GM12873 (cell line): Measurements from ENCODE around the gene GPR26.

Source experiments
- CTCF ChIP-seq: IDR thresholded peaks from 2 replicates; pipeline ENCODE4 v1.5.1; 2012; ENCODE audit warnings: low read depth, mild to moderate bottlenecking, moderate library complexity, low read length, control low read depth; ENCODE audit not compliant: insufficient read depth; ENCODE audit errors: missing control alignments

GPR26 gene

GRCh38 chr10:123665491-123666286, 466 bp upstream of the GPR26 start:
- no peak for TF ChIP-seq CTCF

GRCh38 chr10:123669886-123670285, 3.7 kb downstream of the GPR26 start:
- no peak for TF ChIP-seq CTCF

GRCh38 chr10:123673198-123673597, 7.0 kb downstream of the GPR26 start:
- TF ChIP-seq CTCF, result no peak

- TF ChIP-seq CTCF, result no peak
These were observed 8.6 kb downstream of the GPR26 start for GRCh38 chr10:123674741-123675140.

- TF ChIP-seq CTCF, result no peak
These were observed 9.7 kb downstream of the GPR26 start for GRCh38 chr10:123675811-123676210.

- no peak for TF ChIP-seq CTCF
These were observed 11.4 kb downstream of the GPR26 start for GRCh38 chr10:123677556-123677955.

- no peak for TF ChIP-seq CTCF
These were observed 12.2 kb downstream of the GPR26 start for GRCh38 chr10:123678376-123678775.
